ENCODE measurements around the gene RAD1. TPM values are rescaled to one million over a fixed set of nuclear protein-coding genes. Genes with fewer than 3 reads are reported as not detected.

RAD1 gene
- total and polyA plus RNA-seq, 2 donors from 2014 or later, result 14.8 to 15.3 TPM

- TF ChIP-seq, protein P1, sequence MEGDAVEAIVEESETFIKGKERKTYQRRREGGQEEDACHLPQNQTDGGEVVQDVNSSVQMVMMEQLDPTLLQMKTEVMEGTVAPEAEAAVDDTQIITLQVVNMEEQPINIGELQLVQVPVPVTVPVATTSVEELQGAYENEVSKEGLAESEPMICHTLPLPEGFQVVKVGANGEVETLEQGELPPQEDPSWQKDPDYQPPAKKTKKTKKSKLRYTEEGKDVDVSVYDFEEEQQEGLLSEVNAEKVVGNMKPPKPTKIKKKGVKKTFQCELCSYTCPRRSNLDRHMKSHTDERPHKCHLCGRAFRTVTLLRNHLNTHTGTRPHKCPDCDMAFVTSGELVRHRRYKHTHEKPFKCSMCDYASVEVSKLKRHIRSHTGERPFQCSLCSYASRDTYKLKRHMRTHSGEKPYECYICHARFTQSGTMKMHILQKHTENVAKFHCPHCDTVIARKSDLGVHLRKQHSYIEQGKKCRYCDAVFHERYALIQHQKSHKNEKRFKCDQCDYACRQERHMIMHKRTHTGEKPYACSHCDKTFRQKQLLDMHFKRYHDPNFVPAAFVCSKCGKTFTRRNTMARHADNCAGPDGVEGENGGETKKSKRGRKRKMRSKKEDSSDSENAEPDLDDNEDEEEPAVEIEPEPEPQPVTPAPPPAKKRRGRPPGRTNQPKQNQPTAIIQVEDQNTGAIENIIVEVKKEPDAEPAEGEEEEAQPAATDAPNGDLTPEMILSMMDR (IDR thresholded peaks at IDR 0.05; ENCODE audit: borderline replicate concordance, extremely low read depth, insufficient read depth), result peak; percentile 48
- Histone ChIP-seq H3K27me3 (ENCODE audit: control insufficient read depth, insufficient read depth, low read length) (no peaks in the 10 kb centered on the region), H3K9me3 (ENCODE audit: control insufficient read depth in 2 of 3, insufficient read depth in 1 of 3, low read length in 3 of 3) (no peaks in the 10 kb centered on the region), H3K4me1 (ENCODE audit: control insufficient read depth in 2 of 3, insufficient read depth in 2 of 3, low read depth in 1 of 3, low read length in 3 of 3) (peaks cover 0 to 2% (median 0%) of the 10 kb centered on the region in 3 donors), H3K4me3 (ENCODE audit: low read length in 3 of 3) (no peak overlapping the region), H3K27ac (ENCODE audit: low read depth in 2 of 2, low read length in 2 of 2) (peak overlapping the region in 1 of 2 donors; percentile 23), H3K36me3 (ENCODE audit: control insufficient read depth in 2 of 3, insufficient read depth in 3 of 3, low read length in 3 of 3) (peaks cover 2 to 4% (median 4%) of the 10 kb centered on the region in 3 donors), H3K9ac (ENCODE audit: low read length in 3 of 3) (no peak overlapping the region)
- DNase-seq (peak in 3 of 5 donors; percentile 32 to 56 (median 51)), FAIRE-seq (peak; percentile 33)
- intact Hi-C loops (cut with DNase I), result no loop called here
Measured at GRCh38 chr5:34957857-34958690, 42.8 kb upstream of the RAD1 start.

- TF ChIP-seq, protein P1 (IDR thresholded peaks at IDR 0.05; ENCODE audit: borderline replicate concordance, extremely low read depth, insufficient read depth), result no peak
- DNase-seq, result no peak
- Histone ChIP-seq H3K9ac (ENCODE audit: low read length in 3 of 3) (no peak overlapping the region), H3K36me3 (ENCODE audit: control insufficient read depth in 2 of 3, insufficient read depth in 3 of 3, low read length in 3 of 3) (peaks cover 2 to 4% (median 4%) of the 10 kb centered on the region in 3 donors), H3K4me3 (ENCODE audit: low read length in 3 of 3) (no peak overlapping the region), H3K27me3 (ENCODE audit: control insufficient read depth, insufficient read depth, low read length) (no peaks in the 10 kb centered on the region), H3K27ac (ENCODE audit: low read depth in 2 of 2, low read length in 2 of 2) (no peak overlapping the region), H3K4me1 (ENCODE audit: control insufficient read depth in 2 of 3, insufficient read depth in 2 of 3, low read depth in 1 of 3, low read length in 3 of 3) (peaks cover 0 to 2% (median 0%) of the 10 kb centered on the region in 3 donors), H3K9me3 (ENCODE audit: control insufficient read depth in 2 of 3, insufficient read depth in 1 of 3, low read length in 3 of 3) (no peaks in the 10 kb centered on the region)
- FAIRE-seq, result no peak
- intact Hi-C loops (cut with DNase I), result no loop called here
Measured at GRCh38 chr5:34957321-34957720, 42.0 kb upstream of the RAD1 start.

- no peaks in the 10 kb centered on the region for H3K4me1 ChIP-seq (ENCODE audit: control insufficient read depth in 2 of 3, insufficient read depth in 2 of 3, low read depth in 1 of 3, low read length in 3 of 3)
- TF ChIP-seq, protein P1 (IDR thresholded peaks at IDR 0.05; ENCODE audit: borderline replicate concordance, extremely low read depth, insufficient read depth), result no peak
- H3K27me3 ChIP-seq (ENCODE audit: control insufficient read depth, insufficient read depth, low read length), result no peaks in the 10 kb centered on the region
- H3K9me3 ChIP-seq (ENCODE audit: control insufficient read depth in 2 of 3, insufficient read depth in 1 of 3, low read length in 3 of 3), result no peaks in the 10 kb centered on the region
- no peak overlapping the region for H3K9ac ChIP-seq (ENCODE audit: low read length in 3 of 3)
- no peak for FAIRE-seq
- peaks cover 0 to 24% (median 10%) of the 10 kb centered on the region in 3 donors for H3K36me3 ChIP-seq (ENCODE audit: control insufficient read depth in 2 of 3, insufficient read depth in 3 of 3, low read length in 3 of 3)
- H3K4me3 ChIP-seq (ENCODE audit: low read length in 3 of 3), result no peak overlapping the region
- no peak for DNase-seq
- no peak overlapping the region for H3K27ac ChIP-seq (ENCODE audit: low read depth in 2 of 2, low read length in 2 of 2)
- intact Hi-C loops (cut with DNase I), result no loop called here
Measured at GRCh38 chr5:34944460-34945047, 29.2 kb upstream of the RAD1 start.
